ENCODE data around the gene TSSK3. TPM values are rescaled to one million over a fixed set of nuclear protein-coding genes. Genes with fewer than 3 reads are reported as not detected.

TSSK3 gene
- total RNA-seq, 2 experiments from 2014 or later, result 0.85 to 0.90 TPM

GRCh38 chr1:32327204-32327603 is 35.1 kb upstream of the TSSK3 start:
- POLR2A ChIA-PET, result interaction anchor here (0.9 to 1.0 kb wide), 2 partner anchors 18 to 76 kb away, joined by 3 read pairs; partner anchors contain the start of gene LCK
- no peak for TF ChIP-seq CTCF (IDR thresholded peaks at IDR 0.05)
- H3K36me3 Mint-ChIP-seq (ENCODE audit: low read depth), result peaks cover 57% of the 10 kb centered on the region

GRCh38 chr1:32329931-32330466 is 32.3 kb upstream of the TSSK3 start:
- POLR2A ChIA-PET, result interaction anchor here (2.2 kb wide), 1 partner anchor 17 kb away, joined by 7 read pairs; no protein-coding TSS in a partner anchor
- Mint-ChIP-seq H3K4me1 (ENCODE audit: low read depth) (peaks cover 24% of the 10 kb centered on the region), H3K4me3 (no peak overlapping the region), H3K27ac (peak overlapping the region; percentile 27), H3K27me3 (no peaks in the 10 kb centered on the region), H3K36me3 (ENCODE audit: low read depth) (peaks cover 49% of the 10 kb centered on the region), H3K9me3 (no peaks in the 10 kb centered on the region)
- no peak for TF ChIP-seq CTCF (IDR thresholded peaks at IDR 0.05)
- intact Hi-C loops (cut with micrococcal nuclease), result loop anchor here (5.0 kb wide), 1 partner anchor 42 kb away; no protein-coding TSS in a partner anchor
- CTCF ChIA-PET, result interaction anchor here (1.1 to 1.4 kb wide), 3 partner anchors 8 to 70 kb away, joined by 3 read pairs; no protein-coding TSS in a partner anchor
- ATAC-seq (no peak), DNase-seq (no peak)

More at GRCh38 chr1:32327204-32327603, 35.1 kb upstream of the TSSK3 start:
- intact Hi-C loops (cut with micrococcal nuclease), result no loop called here
- H3K27me3 Mint-ChIP-seq, result no peaks in the 10 kb centered on the region
- no peaks in the 10 kb centered on the region for H3K9me3 Mint-ChIP-seq
- H3K27ac Mint-ChIP-seq, result no peak overlapping the region
- CTCF ChIA-PET, result no interaction called here
- DNase-seq, result no peak
- no peak for ATAC-seq
- peaks cover 23% of the 10 kb centered on the region for H3K4me1 Mint-ChIP-seq (ENCODE audit: low read depth)
- no peak overlapping the region for H3K4me3 Mint-ChIP-seq

- POLR2A ChIA-PET, result interaction anchor here (1.7 to 2.4 kb wide), 3 partner anchors 18 to 39 kb away, joined by 3 to 7 read pairs (median 7); partner anchors contain the start of gene HDAC1
- intact Hi-C loops (cut with micrococcal nuclease), result loop anchor here (5.0 kb wide), 1 partner anchor 42 kb away; no protein-coding TSS in a partner anchor
- H3K27me3 Mint-ChIP-seq, result no peaks in the 10 kb centered on the region
Observed at GRCh38 chr1:32330558-32331151, 31.7 kb upstream of the TSSK3 start.

GRCh38 chr1:32331549-32331948 is 30.8 kb upstream of the TSSK3 start:
- intact Hi-C loops (cut with micrococcal nuclease), result loop anchor here (5.0 kb wide), 1 partner anchor 41 kb away; no protein-coding TSS in a partner anchor
- peaks cover 41% of the 10 kb centered on the region for H3K36me3 Mint-ChIP-seq (ENCODE audit: low read depth)
- DNase-seq (no peak), ATAC-seq (no peak)
- CTCF ChIA-PET, result interaction anchor here (1.0 to 1.6 kb wide), 5 partner anchors 8 to 83 kb away, joined by 3 to 4 read pairs (median 3); no protein-coding TSS in a partner anchor
- H3K4me3 Mint-ChIP-seq, result no peak overlapping the region
- peaks cover 24% of the 10 kb centered on the region for H3K4me1 Mint-ChIP-seq (ENCODE audit: low read depth)
- no peaks in the 10 kb centered on the region for H3K9me3 Mint-ChIP-seq
- POLR2A ChIA-PET, result interaction anchor here (1.4 to 2.7 kb wide), 5 partner anchors 19 to 82 kb away, joined by 3 to 10 read pairs (median 7); partner anchors contain the start of genes HDAC1 and LCK
- no peaks in the 10 kb centered on the region for H3K27me3 Mint-ChIP-seq
- H3K27ac Mint-ChIP-seq, result peak overlapping the region; percentile 10
- TF ChIP-seq CTCF (IDR thresholded peaks at IDR 0.05), result no peak

More at GRCh38 chr1:32330558-32331151, 31.7 kb upstream of the TSSK3 start:
- no peak overlapping the region for H3K27ac Mint-ChIP-seq
- peaks cover 24% of the 10 kb centered on the region for H3K4me1 Mint-ChIP-seq (ENCODE audit: low read depth)
- H3K4me3 Mint-ChIP-seq, result no peak overlapping the region
- DNase-seq, result no peak
- H3K36me3 Mint-ChIP-seq (ENCODE audit: low read depth), result peaks cover 43% of the 10 kb centered on the region
- no peak for TF ChIP-seq CTCF (IDR thresholded peaks at IDR 0.05)
- no peaks in the 10 kb centered on the region for H3K9me3 Mint-ChIP-seq
- no peak for ATAC-seq
- CTCF ChIA-PET, result interaction anchor here (1.0 to 1.6 kb wide), 5 partner anchors 9 to 82 kb away, joined by 3 to 4 read pairs (median 3); no protein-coding TSS in a partner anchor

All from activated CD8-positive, alpha-beta T cell treated with anti-CD3 and anti-CD28 coated beads for 36 hours (primary cell).